HG02981 (cell line): ENCODE results near the gene RGS10.

Source experiments
- ATAC-seq: cut with Tn5 transposase; IDR thresholded peaks from one replicate; pipeline ENCODE4 v1.9.1; 2021; ENCODE audit warnings: mild to moderate bottlenecking, moderate library complexity; ENCODE audit not compliant: unreplicated experiment

Gene RGS10

GRCh38 chr10:119499677-119500002, 42.9 kb downstream of the RGS10 start:
- ATAC-seq: no peak

GRCh38 chr10:119498889-119499676, 43.4 kb downstream of the RGS10 start:
- ATAC-seq: no peak

DNA sequence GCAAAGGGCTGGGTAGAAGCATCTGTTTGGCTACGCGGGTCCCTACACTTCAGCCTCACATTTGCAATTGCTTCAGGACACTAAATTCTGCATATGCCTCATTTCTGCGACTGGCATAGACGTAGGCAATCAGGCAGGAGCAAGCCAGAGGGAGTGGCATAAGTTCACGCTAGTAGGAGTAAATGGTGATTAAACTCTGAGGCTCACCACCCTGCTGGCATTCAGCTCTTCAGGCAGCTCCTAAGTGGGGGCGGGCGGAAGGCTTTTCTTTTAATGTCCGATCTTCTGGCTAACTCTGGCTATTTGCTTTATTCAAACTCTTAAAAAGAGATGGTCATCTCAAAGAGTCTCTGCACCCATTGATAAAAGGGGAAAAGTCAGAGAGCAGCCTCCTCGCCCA, 45.3 kb downstream of the RGS10 start:
- ATAC-seq: no peak

GRCh38 chr10:119496273-119496672, 46.2 kb downstream of the RGS10 start:
- peak; percentile 91 for ATAC-seq

- no peak for ATAC-seq
Observed at GRCh38 chr10:119495545-119495944, 47.0 kb downstream of the RGS10 start.

GRCh38 chr10:119495021-119495505, 47.5 kb downstream of the RGS10 start:
- no peak for ATAC-seq

DNA sequence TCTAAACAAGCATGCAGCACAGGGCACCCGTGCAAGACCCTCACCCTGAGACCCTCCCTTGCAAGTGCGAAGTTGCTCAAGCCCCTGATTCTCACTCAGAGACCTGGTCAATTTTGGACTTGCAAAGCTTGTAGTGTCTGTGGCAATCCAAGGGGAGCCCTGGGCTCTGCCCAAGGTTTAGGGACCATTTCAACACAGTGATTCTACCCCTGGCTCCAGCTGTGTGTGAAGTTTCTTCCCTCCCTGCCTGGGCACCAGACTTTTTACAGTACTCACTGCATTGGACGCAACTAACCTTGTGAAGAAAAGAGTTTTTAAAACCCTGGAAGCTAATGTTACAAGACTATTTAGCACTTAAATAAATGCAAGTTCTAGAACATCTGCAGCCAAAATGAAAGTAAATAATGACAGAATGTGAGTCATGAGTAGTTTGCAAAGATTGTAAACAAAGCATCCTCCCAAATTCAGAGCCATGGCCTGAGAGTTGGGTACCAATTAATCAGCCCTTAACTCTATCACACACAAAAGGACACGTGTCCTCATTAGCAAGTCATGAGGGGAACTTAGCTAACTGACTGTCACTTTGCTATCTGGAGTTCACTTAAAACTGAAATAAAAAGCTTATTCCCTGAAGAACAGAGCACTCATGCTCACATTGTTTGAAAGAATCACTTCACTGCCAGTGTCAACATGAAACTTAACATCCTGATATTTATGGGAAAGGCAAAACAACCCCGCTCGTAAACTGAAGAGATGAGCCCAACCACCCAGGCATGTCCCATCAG, 48.1 kb downstream of the RGS10 start:
- no peak for ATAC-seq

DNA sequence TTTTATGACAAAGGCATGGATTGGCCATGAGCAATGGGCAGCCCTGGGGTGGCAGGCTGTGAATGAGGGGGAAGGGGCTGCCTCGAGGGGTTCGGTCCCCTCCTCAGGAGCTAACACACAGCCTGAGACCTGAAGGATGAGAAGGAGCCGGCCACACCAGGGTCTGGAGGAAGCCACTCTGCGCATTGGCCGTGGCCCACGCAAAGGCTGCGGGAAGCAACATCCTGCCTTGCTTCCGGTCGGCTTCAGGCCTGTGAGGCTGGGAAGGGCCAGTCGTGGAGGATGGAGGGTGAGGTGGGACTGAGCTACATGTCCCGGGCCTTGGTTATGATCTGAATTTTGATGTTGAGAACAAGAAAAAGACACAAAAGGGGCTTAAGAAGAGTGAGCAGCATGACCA, 49.4 kb downstream of the RGS10 start:
- no peak for ATAC-seq

DNA sequence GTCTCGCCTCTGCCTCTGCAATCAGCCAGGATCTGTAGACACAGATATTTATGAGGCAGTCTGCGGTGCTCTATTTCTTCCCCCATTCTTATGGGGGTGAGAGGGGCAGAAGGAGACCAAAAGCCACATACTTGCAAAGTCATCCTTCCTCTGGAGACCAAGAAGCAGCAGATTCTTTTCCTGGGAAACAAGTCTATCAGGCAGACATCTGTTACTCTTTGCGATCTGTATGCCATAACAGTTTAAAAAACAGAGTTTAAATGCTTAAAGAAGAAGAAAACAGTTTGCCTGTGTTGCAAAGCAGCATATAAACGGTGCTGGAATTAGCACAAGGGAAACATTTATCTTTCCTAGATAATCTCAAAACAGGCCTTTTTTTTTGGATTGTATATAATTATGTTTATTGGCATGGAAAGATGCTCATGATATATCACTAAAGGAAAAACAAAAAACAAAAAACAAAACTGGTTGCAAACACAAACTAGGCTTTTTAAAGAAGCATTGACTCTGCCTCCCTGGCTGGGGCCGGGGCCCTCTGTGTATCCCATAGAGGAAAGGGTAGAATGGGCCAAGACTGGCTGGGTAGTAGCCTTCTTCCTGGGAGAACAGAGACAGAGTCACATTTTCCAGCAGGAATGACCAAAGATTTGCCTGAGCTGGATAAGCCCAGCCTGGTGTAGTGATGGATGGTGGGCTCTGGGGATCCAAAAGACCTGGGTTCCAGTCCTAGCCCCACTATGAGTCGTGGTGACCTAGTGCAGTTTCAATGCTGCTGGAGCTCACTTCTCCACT, 50.4 kb downstream of the RGS10 start:
- ATAC-seq: no peak

DNA sequence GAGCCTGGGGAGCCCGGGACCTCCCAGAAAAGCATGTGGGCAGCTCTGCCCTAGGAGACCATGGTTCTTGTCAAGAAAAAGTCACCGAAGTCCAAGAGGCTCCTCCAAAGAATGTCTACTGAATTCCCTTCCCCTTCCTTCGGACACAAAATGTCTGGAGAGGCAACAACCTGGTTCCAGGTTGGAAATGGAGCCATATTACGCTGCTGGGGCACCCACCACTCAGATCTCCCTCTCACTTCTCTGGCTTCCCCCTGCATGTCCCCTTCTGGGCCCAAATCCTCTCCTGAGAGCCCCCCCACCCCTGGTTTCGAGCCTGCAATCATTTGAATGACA, 52.6 kb downstream of the RGS10 start:
- ATAC-seq: no peak

DNA sequence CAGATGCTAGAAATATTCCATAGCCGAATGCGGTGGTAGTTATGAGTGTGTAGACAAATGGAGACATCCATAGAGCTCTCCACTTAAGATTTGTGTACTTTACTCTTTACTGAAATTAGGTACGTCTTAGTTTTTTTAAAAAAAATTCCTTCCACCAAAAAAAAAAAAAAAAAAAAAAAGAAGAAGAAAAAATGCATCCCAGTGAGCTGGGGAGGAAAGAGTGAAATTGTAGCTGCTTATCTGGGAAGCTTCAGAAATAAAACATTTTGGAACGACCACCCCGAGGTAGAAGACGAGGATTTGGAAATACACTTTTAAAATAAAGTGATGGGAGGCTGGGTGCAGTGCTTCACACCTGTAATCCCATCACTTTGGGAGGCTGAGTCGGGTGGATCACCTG, 53.8 kb downstream of the RGS10 start:
- no peak for ATAC-seq

GRCh38 chr10:119483839-119484238, 58.7 kb downstream of the RGS10 start:
- ATAC-seq: no peak

- ATAC-seq: no peak
Observed at GRCh38 chr10:119483001-119483400, 59.5 kb downstream of the RGS10 start.

- no peak for ATAC-seq
Observed at GRCh38 chr10:119481781-119482426, 60.6 kb downstream of the RGS10 start.

DNA sequence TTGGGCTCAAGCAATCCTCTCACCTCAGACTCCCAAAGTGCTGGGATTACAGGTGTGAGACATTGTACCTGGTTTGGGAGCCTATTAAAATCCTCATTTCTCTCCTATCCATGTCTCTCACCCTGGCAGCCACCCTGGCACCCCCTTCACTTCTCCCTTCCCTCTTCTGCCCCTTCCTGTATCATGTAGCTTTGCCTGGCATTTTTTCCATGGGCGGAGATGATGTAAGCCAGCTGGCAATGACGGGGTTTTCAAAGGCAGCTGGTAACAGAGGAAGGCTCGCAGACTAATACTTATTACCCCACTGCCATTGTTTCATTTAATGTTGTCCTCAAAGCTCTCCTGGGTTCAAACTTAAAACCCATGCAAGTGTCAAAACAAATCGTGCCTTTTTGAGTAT, 61.9 kb downstream of the RGS10 start:
- no peak for ATAC-seq

- no peak for ATAC-seq
Observed at GRCh38 chr10:119479532-119479931, 63.0 kb downstream of the RGS10 start.

- no peak for ATAC-seq
Observed at GRCh38 chr10:119478811-119479341, 63.6 kb downstream of the RGS10 start.

DNA sequence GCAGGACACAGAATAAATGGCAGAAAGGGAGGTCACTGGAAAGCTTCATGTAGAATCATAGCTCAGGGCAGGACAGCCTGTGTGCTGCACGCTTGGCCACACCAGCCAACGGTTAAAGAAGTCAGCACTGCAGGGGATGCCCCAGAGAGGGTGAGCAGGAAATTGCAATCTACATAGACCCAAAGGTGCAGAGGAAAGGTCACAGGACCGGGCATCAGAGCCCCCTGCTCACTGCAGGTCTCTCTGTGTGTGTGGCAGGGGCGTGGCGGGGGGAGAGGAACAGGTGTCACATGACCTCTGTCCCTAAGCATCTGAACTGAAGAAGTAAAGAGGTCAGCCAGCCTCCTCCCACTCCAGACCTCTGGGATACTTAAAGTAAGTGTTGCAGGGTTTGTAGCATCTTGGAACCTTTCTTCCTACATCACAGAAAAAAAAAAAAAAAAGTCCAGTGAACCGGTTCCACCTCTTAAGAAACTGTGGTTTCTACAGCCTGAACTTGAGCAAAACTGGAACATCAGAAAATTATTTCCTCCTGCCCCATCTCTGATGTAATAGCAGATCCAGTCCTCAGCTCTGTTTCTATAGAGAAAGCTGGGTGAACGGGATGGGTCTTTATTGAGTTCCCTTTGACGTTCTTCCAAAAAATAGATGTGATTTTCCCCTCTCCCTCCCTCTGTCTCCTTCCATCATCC, 64.3 kb downstream of the RGS10 start:
- ATAC-seq: peak; percentile 89

GRCh38 chr10:119477444-119477843, 65.1 kb downstream of the RGS10 start:
- peak; percentile 49 for ATAC-seq

GRCh38 chr10:119474606-119475005, 67.9 kb downstream of the RGS10 start:
- no peak for ATAC-seq
